ENCODE results near the gene COL4A4. TPM values are rescaled to one million over a fixed set of nuclear protein-coding genes. Genes with fewer than 3 reads are reported as not detected.
A peak's percentile ranks its signal among the peaks of the same experiment; 100 is the strongest.

Gene COL4A4
- total RNA-seq, 4 donors from 2014 or later, result 1.5 to 4.6 (median 2.6) TPM

- intact Hi-C loops (cut with DNase I; ENCODE audit: low total_unique reads), result no loop called here
- no peak for DNase-seq
- peak overlapping the region in 3 of 4 donors; percentile 29 to 53 (median 46) for H3K27ac ChIP-seq
Measured at GRCh38 chr2:226969417-226970080, 194.5 kb downstream of the COL4A4 start.

DNA sequence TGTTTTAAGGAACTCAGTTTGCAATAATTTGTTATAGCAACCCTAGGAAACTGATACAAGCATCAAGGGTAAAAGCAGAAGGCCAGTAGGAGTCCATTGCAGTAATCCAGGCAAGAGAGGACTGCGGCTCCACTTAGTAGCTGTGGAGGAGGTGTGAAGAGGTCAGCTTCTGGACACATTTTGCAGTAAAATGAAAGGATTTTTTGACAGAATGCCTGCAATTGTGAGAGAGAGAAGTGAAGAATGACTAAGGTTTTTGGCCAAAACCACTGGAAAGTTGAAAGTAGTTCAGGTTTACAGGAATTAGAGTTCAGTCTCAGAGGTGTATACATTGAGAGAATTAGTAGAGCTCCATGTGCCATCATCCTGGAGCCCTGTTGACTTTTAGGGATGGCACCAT lies 198.6 kb downstream of the COL4A4 start:
- no peak for DNase-seq
- H3K4me3 ChIP-seq, result no peak overlapping the region
- 96 to 100% methylated on average over 1 of the region's 1 CpG for WGBS, 2 donors (ENCODE audit: low coverage in 1 of 2)
- intact Hi-C loops (cut with DNase I; ENCODE audit: low total_unique reads) (no loop called here), in situ Hi-C loops (cut with MboI; ENCODE audit: low pct_ligation_motif_present in 1 of 4, low pct_unique_long_range_greater_than_20kb in 1 of 4, low sequenced_read_pairs in 3 of 4) (no loop called here)
- no peaks in the 10 kb centered on the region for H3K9me3 ChIP-seq
- no peak overlapping the region for H3K27ac ChIP-seq
- peaks cover 0 to 4% (median 0%) of the 10 kb centered on the region in 4 donors for H3K4me1 ChIP-seq
- H3K36me3 ChIP-seq, result no peaks in the 10 kb centered on the region
- no peak for TF ChIP-seq POLR2AphosphoS5 (IDR thresholded peaks at IDR 0.05)
- no peak for TF ChIP-seq EP300 (IDR thresholded peaks at IDR 0.05; ENCODE audit: low read depth)
- no peak for TF ChIP-seq POLR2A (IDR thresholded peaks at IDR 0.05)
- TF ChIP-seq, protein P1, sequence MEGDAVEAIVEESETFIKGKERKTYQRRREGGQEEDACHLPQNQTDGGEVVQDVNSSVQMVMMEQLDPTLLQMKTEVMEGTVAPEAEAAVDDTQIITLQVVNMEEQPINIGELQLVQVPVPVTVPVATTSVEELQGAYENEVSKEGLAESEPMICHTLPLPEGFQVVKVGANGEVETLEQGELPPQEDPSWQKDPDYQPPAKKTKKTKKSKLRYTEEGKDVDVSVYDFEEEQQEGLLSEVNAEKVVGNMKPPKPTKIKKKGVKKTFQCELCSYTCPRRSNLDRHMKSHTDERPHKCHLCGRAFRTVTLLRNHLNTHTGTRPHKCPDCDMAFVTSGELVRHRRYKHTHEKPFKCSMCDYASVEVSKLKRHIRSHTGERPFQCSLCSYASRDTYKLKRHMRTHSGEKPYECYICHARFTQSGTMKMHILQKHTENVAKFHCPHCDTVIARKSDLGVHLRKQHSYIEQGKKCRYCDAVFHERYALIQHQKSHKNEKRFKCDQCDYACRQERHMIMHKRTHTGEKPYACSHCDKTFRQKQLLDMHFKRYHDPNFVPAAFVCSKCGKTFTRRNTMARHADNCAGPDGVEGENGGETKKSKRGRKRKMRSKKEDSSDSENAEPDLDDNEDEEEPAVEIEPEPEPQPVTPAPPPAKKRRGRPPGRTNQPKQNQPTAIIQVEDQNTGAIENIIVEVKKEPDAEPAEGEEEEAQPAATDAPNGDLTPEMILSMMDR (IDR thresholded peaks at IDR 0.05), result no peak
- H3K27me3 ChIP-seq, result no peaks in the 10 kb centered on the region

More at GRCh38 chr2:226969417-226970080, 194.5 kb downstream of the COL4A4 start:
- H3K36me3 ChIP-seq, result no peaks in the 10 kb centered on the region
- no peak overlapping the region for H3K4me3 ChIP-seq
- WGBS, 2 donors (ENCODE audit: low coverage in 1 of 2), result 66 to 75% methylated on average over 4 to 6 of the region's 6 CpGs
- H3K27me3 ChIP-seq, result no peaks in the 10 kb centered on the region
- TF ChIP-seq EP300 (IDR thresholded peaks at IDR 0.05; ENCODE audit: low read depth) (no peak), POLR2AphosphoS5 (IDR thresholded peaks at IDR 0.05) (no peak), POLR2A (IDR thresholded peaks at IDR 0.05) (no peak)
- TF ChIP-seq, protein P1 (IDR thresholded peaks at IDR 0.05), result no peak
- in situ Hi-C loops (cut with MboI; ENCODE audit: low pct_ligation_motif_present in 1 of 4, low pct_unique_long_range_greater_than_20kb in 1 of 4, low sequenced_read_pairs in 3 of 4), result loop anchor here in 1 of 4 donors (10.0 kb wide), 1 partner anchor 1295 kb away; no protein-coding TSS in a partner anchor
- peaks cover 0 to 5% (median 0%) of the 10 kb centered on the region in 4 donors for H3K4me1 ChIP-seq
- H3K9me3 ChIP-seq, result no peaks in the 10 kb centered on the region

GRCh38 chr2:226963528-226963927 lies 200.5 kb downstream of the COL4A4 start:
- in situ Hi-C loops (cut with MboI; ENCODE audit: low pct_ligation_motif_present in 1 of 4, low pct_unique_long_range_greater_than_20kb in 1 of 4, low sequenced_read_pairs in 3 of 4), result no loop called here
- DNase-seq, result no peak
- TF ChIP-seq POLR2A (IDR thresholded peaks at IDR 0.05) (no peak), EP300 (IDR thresholded peaks at IDR 0.05; ENCODE audit: low read depth) (no peak), POLR2AphosphoS5 (IDR thresholded peaks at IDR 0.05) (no peak)
- TF ChIP-seq, protein P1 (IDR thresholded peaks at IDR 0.05), result no peak
- WGBS, 2 donors (ENCODE audit: low coverage in 1 of 2), result 17 to 62% methylated on average over 1 of the region's 1 CpG
- Histone ChIP-seq H3K4me3 (no peak overlapping the region), H3K27ac (no peak overlapping the region), H3K4me1 (no peaks in the 10 kb centered on the region), H3K36me3 (no peaks in the 10 kb centered on the region), H3K9me3 (no peaks in the 10 kb centered on the region), H3K27me3 (no peaks in the 10 kb centered on the region)
- intact Hi-C loops (cut with DNase I; ENCODE audit: low total_unique reads), result no loop called here

DNA sequence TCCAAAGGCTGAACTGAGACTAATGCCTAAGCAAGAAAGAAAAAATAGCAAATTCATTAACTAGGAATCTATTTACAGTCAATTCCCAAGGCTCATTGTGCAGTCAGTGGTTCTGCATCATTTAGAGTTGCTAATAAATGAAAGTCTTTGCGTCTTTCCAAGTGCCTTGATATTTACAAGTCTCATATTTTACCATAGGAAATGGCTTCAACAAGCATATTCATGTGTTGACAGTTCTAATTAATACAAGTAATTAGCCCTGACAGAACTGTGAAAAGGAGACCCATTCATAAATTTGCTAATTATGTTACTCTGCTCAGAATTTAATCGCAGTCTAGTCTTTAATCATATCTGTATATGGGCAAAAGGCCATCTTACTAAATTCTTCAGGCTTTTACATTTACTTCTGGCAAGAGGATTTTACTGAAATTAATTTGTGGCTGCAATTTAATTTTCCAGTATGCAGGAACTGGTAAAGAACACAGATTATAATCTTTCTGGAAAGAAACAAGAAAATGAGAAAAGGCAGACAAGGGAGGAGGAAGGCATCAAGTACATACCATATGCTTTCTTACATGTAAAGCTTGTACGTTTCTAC lies 201.7 kb downstream of the COL4A4 start:
- intact Hi-C loops (cut with DNase I; ENCODE audit: low total_unique reads), result no loop called here
- WGBS, 2 donors (ENCODE audit: low coverage in 1 of 2), result 93 to 100% methylated on average over 3 of the region's 3 CpGs
- Histone ChIP-seq H3K27me3 (no peaks in the 10 kb centered on the region), H3K4me1 (no peaks in the 10 kb centered on the region), H3K27ac (no peak overlapping the region), H3K4me3 (no peak overlapping the region), H3K36me3 (no peaks in the 10 kb centered on the region), H3K9me3 (no peaks in the 10 kb centered on the region)
- in situ Hi-C loops (cut with MboI; ENCODE audit: low pct_ligation_motif_present in 1 of 4, low pct_unique_long_range_greater_than_20kb in 1 of 4, low sequenced_read_pairs in 3 of 4), result no loop called here
- no peak for DNase-seq
- TF ChIP-seq POLR2AphosphoS5 (IDR thresholded peaks at IDR 0.05), result no peak
- TF ChIP-seq, protein P1 (IDR thresholded peaks at IDR 0.05), result no peak
- no peak for TF ChIP-seq EP300 (IDR thresholded peaks at IDR 0.05; ENCODE audit: low read depth)
- no peak for TF ChIP-seq POLR2A (IDR thresholded peaks at IDR 0.05)

Data from transverse colon (tissue), 4 donors.